Iris pigment epithelial cell (primary cell): ENCODE results near the gene KLHL3.

ENCODE experiments used
- DNase-seq: peaks from one replicate; pipeline ENCODE4 v3.0.0-alpha.2; 2011; ENCODE audit warnings: low read depth

The KLHL3 gene

DNA sequence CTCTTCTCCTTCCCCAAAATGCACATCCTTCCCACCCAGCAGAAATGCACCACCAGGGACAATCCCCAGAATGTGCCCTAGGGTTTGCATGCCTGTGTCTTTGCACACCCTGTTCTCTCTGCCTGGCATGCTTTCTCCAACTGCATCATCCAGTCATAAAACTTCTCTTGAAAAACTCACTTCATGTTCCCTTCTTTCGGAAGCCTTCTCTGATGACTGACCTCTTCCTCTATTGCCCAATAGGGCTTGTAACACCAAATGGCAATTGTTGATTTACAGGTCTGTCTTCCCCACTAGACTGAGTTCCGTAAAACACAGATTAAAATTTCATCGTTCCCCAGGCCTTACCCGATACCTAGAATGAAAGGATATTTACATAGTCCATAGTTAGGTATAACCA lies 153.7 kb downstream of the KLHL3 start:
- DNase-seq: no peak

DNA sequence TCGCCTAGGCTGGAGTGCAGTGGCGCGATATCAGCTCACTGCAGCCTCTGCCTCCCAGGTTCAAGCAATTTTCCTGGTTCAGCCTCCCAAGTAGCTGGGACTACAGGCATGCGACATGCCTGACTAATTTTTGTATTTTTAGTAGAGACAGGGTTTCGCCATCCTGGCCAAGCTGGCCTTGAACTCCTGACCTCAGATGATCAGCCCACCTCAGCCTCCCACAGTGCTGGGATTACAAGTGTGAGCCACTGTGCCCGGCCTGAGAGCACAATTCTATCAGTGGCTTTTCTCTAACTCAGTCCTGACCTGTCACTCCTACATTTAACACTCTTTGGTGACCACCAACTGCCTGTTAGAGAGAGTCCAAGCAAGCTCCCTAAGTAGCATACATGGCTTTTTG lies 154.1 kb downstream of the KLHL3 start:
- no peak for DNase-seq

DNA sequence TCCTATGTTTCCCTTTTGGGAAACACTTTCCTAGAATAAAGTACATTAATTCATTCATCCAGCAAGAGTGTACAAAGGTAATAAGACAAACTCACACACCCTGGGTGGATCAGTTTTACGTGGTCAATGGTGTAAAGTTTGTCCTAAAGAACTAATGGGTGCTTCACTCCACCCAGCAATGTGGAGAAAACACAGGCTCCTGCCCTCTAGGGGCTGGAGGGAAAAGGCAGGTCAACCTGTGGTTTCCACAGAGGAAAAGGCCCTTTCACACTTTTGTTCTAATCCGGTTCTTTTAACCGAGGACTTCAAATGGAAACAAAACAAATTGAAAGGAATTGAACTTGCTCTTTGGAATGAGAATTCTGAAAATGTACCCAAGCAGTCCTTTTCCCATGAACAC lies 155.9 kb downstream of the KLHL3 start:
- no peak for DNase-seq

DNA sequence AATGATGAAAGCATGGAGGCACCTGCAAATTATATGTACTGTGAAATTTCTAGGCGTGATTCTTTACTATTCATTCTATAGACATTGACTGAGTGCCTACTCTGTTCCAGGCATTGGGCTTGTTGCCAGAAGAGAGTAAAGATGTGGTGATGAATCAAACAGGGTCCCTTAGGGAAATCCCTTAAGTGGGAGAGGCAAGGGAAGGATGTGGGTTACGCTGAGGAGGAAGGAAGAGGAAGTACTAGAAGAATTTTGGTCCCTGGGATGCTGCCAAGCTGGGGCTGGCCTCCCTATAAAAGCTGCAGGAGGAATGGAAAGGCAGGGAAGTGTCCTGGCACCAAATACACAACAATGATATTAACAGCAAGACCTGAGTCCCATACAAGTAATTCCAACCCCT lies 160.0 kb downstream of the KLHL3 start:
- DNase-seq: no peak

DNA sequence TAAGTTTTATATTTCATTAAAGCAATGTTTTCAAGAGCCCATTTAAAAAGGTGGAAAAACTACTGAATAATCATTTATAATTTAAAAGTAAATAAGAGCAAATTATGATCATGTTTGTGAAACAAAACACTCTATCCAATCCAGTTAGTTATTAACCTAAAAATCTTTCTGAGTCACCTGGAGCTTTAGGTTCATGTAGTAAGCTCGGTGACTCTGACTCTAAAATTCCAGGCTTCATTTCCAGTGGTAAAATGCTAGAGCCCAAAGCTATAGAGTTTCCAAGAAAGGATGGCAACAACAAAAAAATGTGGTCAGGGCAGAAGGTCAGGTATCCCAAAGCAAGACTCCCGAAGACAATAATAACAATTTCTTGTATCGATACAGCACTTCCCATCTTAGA lies 160.7 kb downstream of the KLHL3 start:
- DNase-seq: no peak

DNA sequence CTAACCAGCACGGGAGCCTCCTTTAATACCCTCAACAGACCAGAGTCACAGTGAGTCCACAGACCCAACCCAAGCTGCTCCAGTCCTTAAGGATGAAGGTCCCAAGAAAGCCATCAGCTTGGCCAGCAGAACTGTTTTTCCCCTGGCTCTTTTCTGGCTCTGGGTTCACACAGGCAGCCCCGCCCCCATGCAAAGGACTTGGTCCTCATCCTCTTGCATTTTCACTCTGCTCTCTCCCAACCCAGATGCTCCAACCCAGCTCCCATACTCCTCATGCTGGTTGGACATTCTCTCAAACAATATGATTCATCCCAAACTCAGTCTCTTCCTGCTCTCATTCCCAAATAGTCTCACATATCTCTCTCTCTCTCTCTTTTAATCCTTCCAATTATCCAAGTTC lies 162.5 kb downstream of the KLHL3 start:
- no peak for DNase-seq

DNA sequence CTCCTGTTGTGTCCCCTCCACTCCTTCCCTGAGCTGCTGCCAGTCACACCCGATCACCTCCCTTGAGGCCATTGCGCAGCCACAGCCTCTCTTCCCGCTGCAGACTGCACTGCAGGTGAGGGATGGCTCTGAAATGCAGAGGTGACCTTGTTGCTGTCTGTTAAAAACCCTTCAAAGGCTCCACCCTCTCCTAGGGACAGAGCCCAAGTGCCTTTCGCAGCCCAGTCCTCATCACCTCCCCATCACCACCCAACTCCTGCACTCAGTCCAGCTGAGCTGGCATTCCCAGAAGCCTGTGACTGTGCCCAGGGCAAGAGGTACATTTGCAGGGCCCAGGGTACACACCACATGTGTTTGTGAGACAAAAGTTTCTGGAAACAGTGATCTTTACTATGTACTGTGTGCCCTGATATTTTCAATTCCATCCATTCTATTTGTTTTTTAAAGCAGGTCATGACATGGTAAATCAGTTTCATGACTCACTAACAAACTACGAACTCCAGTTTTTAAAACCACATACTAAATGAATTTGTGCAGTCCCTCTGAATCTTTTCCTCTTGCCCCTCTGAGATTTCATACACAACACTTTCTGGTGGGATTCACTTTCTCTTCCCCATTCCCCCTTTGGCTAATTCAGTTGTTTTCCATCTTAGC lies 163.7 kb downstream of the KLHL3 start:
- peak; percentile 28 for DNase-seq

DNA sequence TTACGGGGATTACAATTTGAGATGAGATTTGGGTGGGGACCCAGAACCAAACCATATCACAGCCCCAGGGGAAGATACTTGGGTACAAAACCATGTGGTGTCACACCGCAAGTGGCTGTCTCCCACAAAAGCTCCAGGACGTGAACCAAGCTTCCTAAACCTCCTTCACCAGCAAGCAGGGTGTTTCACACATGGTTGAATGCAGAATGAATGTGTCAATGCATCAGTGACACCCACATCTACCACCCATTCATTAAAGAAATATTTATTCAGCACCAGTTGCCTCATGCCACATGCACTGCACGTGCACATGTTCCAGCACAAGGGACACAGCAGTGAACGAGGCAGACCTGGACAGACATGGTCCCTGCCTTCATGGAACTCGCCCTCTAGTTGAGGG lies 165.8 kb downstream of the KLHL3 start:
- no peak for DNase-seq
